Measurements from ENCODE around the gene CCDC180. TPM values are rescaled to one million over a fixed set of nuclear protein-coding genes. Genes with fewer than 3 reads are reported as not detected.
"Not testable (repeated sequence)": the region's sequence is repeated elsewhere in the genome, so short reads cannot be mapped to it uniquely, and the experiment has no call there.

CCDC180 gene
- 0.51 and 2.0 TPM in 2 replicates for total RNA-seq (2012; rRNA removed)

- Histone ChIP-seq H3K9me3 (replicated peaks; ENCODE audit: low read length) (no peaks in the 10 kb centered on the region), H3K4me3 (ENCODE audit: low read length) (peak within 1 kb of the TSS; percentile 43), H3K9ac (ENCODE audit: low read depth, low read length) (peak within 1 kb of the TSS; percentile 29), H3K4me2 (ENCODE audit: low read length) (peak within 1 kb of the TSS; percentile 66), H3K27me3 (ENCODE audit: control insufficient read depth, insufficient read depth, low read length) (no peaks in the 10 kb centered on the region), H3K4me1 (ENCODE audit: control insufficient read depth, insufficient read depth, low read length) (peaks cover 26% of the 10 kb centered on the region), H3K36me3 (ENCODE audit: insufficient read depth, low read length) (no peaks in the 10 kb centered on the region)
Observed at GRCh38 chr9:97307500-97308163, at the start of gene CCDC180. Gene CCDC180, plus strand, starts transcription at chr9:97307659. Its CDS starts 405 bp downstream, at chr9:97308064.

DNA sequence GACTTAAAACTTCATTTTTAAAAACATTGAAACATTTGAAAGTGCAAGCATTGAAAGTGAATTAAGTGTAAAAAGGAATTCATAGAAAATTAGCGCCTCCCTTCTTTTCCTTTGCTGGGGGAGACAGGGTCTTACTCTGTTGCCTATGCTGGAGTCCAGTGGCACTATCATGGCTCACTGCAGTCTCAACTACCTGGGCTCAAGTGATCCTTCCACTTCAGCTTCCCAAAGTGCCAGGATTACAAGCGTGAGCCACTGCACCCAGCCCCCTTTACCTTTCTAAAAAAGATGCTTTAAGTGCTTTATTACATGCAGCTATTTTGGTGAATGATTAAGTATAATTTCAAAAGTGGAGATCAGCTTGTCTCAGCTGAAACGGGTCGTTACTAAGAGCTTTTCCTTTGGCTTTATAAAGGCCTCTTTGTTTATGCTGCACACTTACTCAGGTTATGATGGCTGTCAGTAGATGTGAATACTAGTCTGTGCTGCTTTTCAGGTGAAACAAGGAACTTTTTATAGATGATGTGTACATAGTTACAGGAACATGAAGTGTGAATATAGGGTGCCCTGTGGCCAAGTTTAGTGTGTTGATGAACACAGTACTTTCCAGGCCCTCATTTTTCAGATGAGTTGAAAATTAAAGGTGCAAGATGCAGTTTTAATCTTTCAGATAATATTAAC lies 47.5 kb upstream of the CCDC180 start:
- not testable (repeated sequence) for H3K4me1 ChIP-seq (ENCODE audit: control insufficient read depth, insufficient read depth, low read length); H3K9me3 ChIP-seq (replicated peaks; ENCODE audit: low read length); H3K27me3 ChIP-seq (ENCODE audit: control insufficient read depth, insufficient read depth, low read length); H3K4me2 ChIP-seq (ENCODE audit: low read length); H3K9ac ChIP-seq (ENCODE audit: low read depth, low read length); H3K36me3 ChIP-seq (ENCODE audit: insufficient read depth, low read length); H3K4me3 ChIP-seq (ENCODE audit: low read length)

- Histone ChIP-seq H3K36me3 (ENCODE audit: insufficient read depth, low read length) (no peaks in the 10 kb centered on the region), H3K4me1 (ENCODE audit: control insufficient read depth, insufficient read depth, low read length) (no peaks in the 10 kb centered on the region), H3K4me2 (ENCODE audit: low read length) (no peak overlapping the region), H3K27me3 (ENCODE audit: control insufficient read depth, insufficient read depth, low read length) (no peaks in the 10 kb centered on the region), H3K9ac (ENCODE audit: low read depth, low read length) (no peak overlapping the region), H3K4me3 (ENCODE audit: low read length) (no peak overlapping the region), H3K9me3 (replicated peaks; ENCODE audit: low read length) (no peaks in the 10 kb centered on the region)
Observed at GRCh38 chr9:97271292-97271691, 36.2 kb upstream of the CCDC180 start.

DNA sequence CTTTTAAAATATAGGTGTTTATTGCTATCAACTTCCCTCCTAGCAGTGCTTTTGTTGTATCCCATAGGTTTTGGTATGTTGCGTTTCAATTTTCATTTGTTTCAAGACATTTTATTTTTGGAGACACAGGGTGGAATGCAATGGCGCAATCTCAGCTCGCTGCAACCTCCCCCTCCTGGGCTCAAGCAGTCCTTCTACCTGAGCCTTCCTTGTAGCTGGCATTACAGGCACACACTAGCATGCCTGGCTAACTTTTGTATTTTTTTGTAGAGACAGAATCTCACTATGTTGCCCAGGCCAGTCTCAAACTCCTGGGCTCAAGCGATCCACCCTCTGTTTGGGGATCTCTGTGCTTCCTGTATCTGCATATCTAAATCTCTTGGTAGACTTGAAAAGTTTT lies 35.4 kb upstream of the CCDC180 start:
- H3K4me2 ChIP-seq (ENCODE audit: low read length) = no peak overlapping the region
- H3K4me3 ChIP-seq (ENCODE audit: low read length) = no peak overlapping the region
- no peak overlapping the region for H3K9ac ChIP-seq (ENCODE audit: low read depth, low read length)
- no peaks in the 10 kb centered on the region for H3K36me3 ChIP-seq (ENCODE audit: insufficient read depth, low read length)
- H3K4me1 ChIP-seq (ENCODE audit: control insufficient read depth, insufficient read depth, low read length) = no peaks in the 10 kb centered on the region
- no peaks in the 10 kb centered on the region for H3K27me3 ChIP-seq (ENCODE audit: control insufficient read depth, insufficient read depth, low read length)
- no peaks in the 10 kb centered on the region for H3K9me3 ChIP-seq (replicated peaks; ENCODE audit: low read length)

- H3K4me2 ChIP-seq (ENCODE audit: low read length) = no peak overlapping the region
- no peaks in the 10 kb centered on the region for H3K4me1 ChIP-seq (ENCODE audit: control insufficient read depth, insufficient read depth, low read length)
- H3K9ac ChIP-seq (ENCODE audit: low read depth, low read length) = no peak overlapping the region
- H3K36me3 ChIP-seq (ENCODE audit: insufficient read depth, low read length) = no peaks in the 10 kb centered on the region
- no peaks in the 10 kb centered on the region for H3K27me3 ChIP-seq (ENCODE audit: control insufficient read depth, insufficient read depth, low read length)
- no peaks in the 10 kb centered on the region for H3K9me3 ChIP-seq (replicated peaks; ENCODE audit: low read length)
- H3K4me3 ChIP-seq (ENCODE audit: low read length) = no peak overlapping the region
Observed at GRCh38 chr9:97276310-97276852, 31.1 kb upstream of the CCDC180 start.

GRCh38 chr9:97277953-97278352 lies 29.5 kb upstream of the CCDC180 start:
- Histone ChIP-seq H3K36me3 (ENCODE audit: insufficient read depth, low read length) (no peaks in the 10 kb centered on the region), H3K9ac (ENCODE audit: low read depth, low read length) (no peak overlapping the region), H3K27me3 (ENCODE audit: control insufficient read depth, insufficient read depth, low read length) (no peaks in the 10 kb centered on the region), H3K4me1 (ENCODE audit: control insufficient read depth, insufficient read depth, low read length) (no peaks in the 10 kb centered on the region), H3K4me2 (ENCODE audit: low read length) (no peak overlapping the region), H3K9me3 (replicated peaks; ENCODE audit: low read length) (no peaks in the 10 kb centered on the region), H3K4me3 (ENCODE audit: low read length) (no peak overlapping the region)

GRCh38 chr9:97280755-97281330 lies 26.6 kb upstream of the CCDC180 start:
- Histone ChIP-seq H3K36me3 (ENCODE audit: insufficient read depth, low read length) (no peaks in the 10 kb centered on the region), H3K4me3 (ENCODE audit: low read length) (no peak overlapping the region), H3K9me3 (replicated peaks; ENCODE audit: low read length) (no peaks in the 10 kb centered on the region), H3K9ac (ENCODE audit: low read depth, low read length) (no peak overlapping the region), H3K4me2 (ENCODE audit: low read length) (no peak overlapping the region), H3K27me3 (ENCODE audit: control insufficient read depth, insufficient read depth, low read length) (no peaks in the 10 kb centered on the region), H3K4me1 (ENCODE audit: control insufficient read depth, insufficient read depth, low read length) (no peaks in the 10 kb centered on the region)

DNA sequence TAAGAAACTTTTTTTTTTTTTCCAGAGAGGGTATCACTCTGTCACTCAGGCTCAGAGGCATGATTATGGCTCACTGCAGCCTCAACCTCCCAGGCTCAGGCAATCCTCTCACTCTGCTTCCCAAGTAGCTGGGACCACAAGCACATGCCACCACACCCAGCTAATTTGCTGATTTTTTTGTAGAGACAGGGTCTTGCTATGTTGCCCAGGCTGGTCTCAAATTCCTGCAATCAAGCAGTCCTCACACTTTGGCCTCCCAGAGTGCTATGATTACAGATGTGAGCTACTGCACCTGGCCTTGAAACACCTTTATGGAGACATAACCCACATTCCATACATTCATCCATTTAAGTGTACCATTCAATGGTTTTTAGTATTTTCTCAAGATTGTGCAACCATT lies 23.7 kb upstream of the CCDC180 start:
- Histone ChIP-seq H3K4me3 (ENCODE audit: low read length) (no peak overlapping the region), H3K9me3 (replicated peaks; ENCODE audit: low read length) (no peaks in the 10 kb centered on the region), H3K27me3 (ENCODE audit: control insufficient read depth, insufficient read depth, low read length) (no peaks in the 10 kb centered on the region), H3K4me1 (ENCODE audit: control insufficient read depth, insufficient read depth, low read length) (no peaks in the 10 kb centered on the region), H3K4me2 (ENCODE audit: low read length) (no peak overlapping the region), H3K36me3 (ENCODE audit: insufficient read depth, low read length) (no peaks in the 10 kb centered on the region), H3K9ac (ENCODE audit: low read depth, low read length) (no peak overlapping the region)

DNA sequence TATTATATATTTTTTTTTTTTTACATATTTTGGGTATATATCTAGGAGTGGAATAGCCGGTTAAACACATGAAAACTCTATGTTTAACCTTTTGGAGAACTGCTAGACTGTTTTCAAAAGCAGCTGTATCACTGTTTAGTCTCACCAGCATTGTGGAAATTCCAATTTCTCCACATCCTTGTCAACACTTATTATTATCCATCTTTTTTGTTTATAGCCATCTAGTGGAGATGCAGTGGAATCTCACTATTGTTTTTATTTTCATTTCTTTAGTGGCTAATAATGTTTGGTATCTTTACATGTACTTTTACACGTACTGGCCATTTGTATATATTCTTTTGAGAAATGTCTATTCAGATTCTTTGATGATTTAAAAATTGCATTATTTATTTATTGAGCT lies 22.7 kb upstream of the CCDC180 start:
- Histone ChIP-seq H3K9me3 (replicated peaks; ENCODE audit: low read length) (no peaks in the 10 kb centered on the region), H3K27me3 (ENCODE audit: control insufficient read depth, insufficient read depth, low read length) (no peaks in the 10 kb centered on the region), H3K4me3 (ENCODE audit: low read length) (no peak overlapping the region), H3K9ac (ENCODE audit: low read depth, low read length) (no peak overlapping the region), H3K36me3 (ENCODE audit: insufficient read depth, low read length) (no peaks in the 10 kb centered on the region), H3K4me1 (ENCODE audit: control insufficient read depth, insufficient read depth, low read length) (no peaks in the 10 kb centered on the region), H3K4me2 (ENCODE audit: low read length) (no peak overlapping the region)

DNA sequence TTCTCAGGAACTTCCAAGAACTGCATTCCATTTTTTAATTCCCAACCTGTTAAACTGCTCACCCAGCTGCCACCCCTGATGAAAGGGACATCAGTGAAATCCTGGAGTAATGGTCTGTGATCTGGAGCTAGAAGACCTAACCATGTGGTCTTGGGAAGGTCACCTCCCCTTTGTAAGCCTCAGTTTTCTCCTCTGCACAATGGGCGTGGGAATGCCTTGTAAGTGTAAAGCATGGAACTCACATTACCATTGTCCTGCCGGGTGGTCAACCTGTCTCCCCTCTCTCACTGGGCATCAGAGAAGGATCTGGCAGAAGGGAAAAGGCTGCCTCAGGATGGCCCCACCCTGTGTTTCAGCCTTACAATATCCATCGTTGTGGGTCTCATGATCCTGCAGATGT lies 15.3 kb upstream of the CCDC180 start:
- Histone ChIP-seq H3K36me3 (ENCODE audit: insufficient read depth, low read length) (no peaks in the 10 kb centered on the region), H3K4me2 (ENCODE audit: low read length) (no peak overlapping the region), H3K4me3 (ENCODE audit: low read length) (no peak overlapping the region), H3K9ac (ENCODE audit: low read depth, low read length) (no peak overlapping the region), H3K4me1 (ENCODE audit: control insufficient read depth, insufficient read depth, low read length) (peaks cover 16% of the 10 kb centered on the region), H3K9me3 (replicated peaks; ENCODE audit: low read length) (no peaks in the 10 kb centered on the region), H3K27me3 (ENCODE audit: control insufficient read depth, insufficient read depth, low read length) (no peaks in the 10 kb centered on the region)

DNA sequence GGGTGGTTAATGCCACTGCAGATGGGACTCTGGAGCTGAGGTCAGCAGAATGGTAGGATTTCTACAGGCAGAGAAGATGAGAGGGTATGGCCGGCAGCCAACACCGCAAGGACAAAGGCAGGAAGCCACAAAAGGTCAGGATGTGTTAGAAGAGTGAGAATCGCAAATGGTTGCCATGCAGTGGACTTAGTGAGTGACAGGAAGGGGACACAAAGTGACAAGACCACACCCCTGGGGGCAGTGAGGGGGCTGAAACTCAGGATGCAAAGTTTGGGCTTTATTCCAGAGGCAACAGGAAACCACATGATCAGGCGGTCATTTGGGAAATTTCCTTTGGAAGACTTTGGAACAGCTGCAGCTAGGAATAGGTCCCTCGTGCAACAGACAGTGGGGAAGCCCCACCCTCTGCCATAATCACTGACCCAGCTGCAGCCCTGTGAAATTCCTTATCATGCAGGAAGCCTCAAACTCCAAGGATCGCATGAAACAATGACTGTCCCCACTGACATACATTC lies 14.2 kb upstream of the CCDC180 start:
- Histone ChIP-seq H3K27me3 (ENCODE audit: control insufficient read depth, insufficient read depth, low read length) (no peaks in the 10 kb centered on the region), H3K4me1 (ENCODE audit: control insufficient read depth, insufficient read depth, low read length) (peaks cover 16% of the 10 kb centered on the region), H3K4me2 (ENCODE audit: low read length) (peak overlapping the region; percentile 27), H3K9me3 (replicated peaks; ENCODE audit: low read length) (no peaks in the 10 kb centered on the region), H3K4me3 (ENCODE audit: low read length) (no peak overlapping the region), H3K9ac (ENCODE audit: low read depth, low read length) (no peak overlapping the region), H3K36me3 (ENCODE audit: insufficient read depth, low read length) (no peaks in the 10 kb centered on the region)

All from skeletal muscle satellite cell (primary cell).